GM12878 (cell line): ENCODE measurements around the gene CPNE9. TPM values are rescaled to one million over a fixed set of nuclear protein-coding genes. Genes with fewer than 3 reads are reported as not detected.

Experiments used
- ATAC-seq: fragments of 200-7000 bp; cut with Tn5 transposase; 3 replicates; pipeline ENCODE4 v1.9.1; 2020; ENCODE audit warnings: mild to moderate bottlenecking, moderate library complexity
- BruUV-seq: library from RNA; stranded (reverse); fragments of 400-500 nt; replicated peaks from 2 replicates; lab custom pipeline; 2021; lab: Mats Ljungman, UMichigan
- CTCF ChIA-PET: fragments of 300-600 bp; sonication (Branson Sonifier 250); formaldehyde crosslinking; extraction: SDS; loops from one replicate; lab custom pipeline; 2021; ENCODE audit warnings: inconsistent platforms; lab: Yijun Ruan, JAX
- POLR2A ChIA-PET: fragments of 350-600 bp; formaldehyde crosslinking; extraction: SDS; loops from one replicate; lab custom pipeline; 2021; ENCODE audit warnings: inconsistent platforms; lab: Charles Lee
- RAD21 ChIA-PET: fragments of 300-600 bp; sonication (Branson Sonifier 250); formaldehyde crosslinking; loops from one replicate; lab custom pipeline; 2023; ENCODE audit warnings: antibody characterized with exemption; ENCODE audit not compliant: unreplicated experiment; lab: Charles Lee
- SMC1A ChIA-PET: fragments of 300-600 bp; sonication (Branson Sonifier 250); formaldehyde crosslinking; loops from one replicate; lab custom pipeline; 2023; ENCODE audit not compliant: unreplicated experiment, uncharacterized antibody; lab: Charles Lee
- DNase-seq: peaks from one replicate; pipeline ENCODE4 v3.0.0-alpha.2; 2011; ENCODE audit warnings: low read depth, low spot score
- FAIRE-seq: peaks from 3 replicates; lab custom pipeline; 2011; peaks lifted over from hg19 to GRCh38; lab: Jason Lieb, UNC
- H2AFZ ChIP-seq: 2 replicates; pipeline ENCODE4 v1.6.0; 2011; ENCODE audit warnings: low read depth, low read length, control low read depth; ENCODE audit not compliant: control insufficient read depth
- H3K27ac ChIP-seq: 2 replicates; pipeline ENCODE4 v1.5.1; 2011; ENCODE audit warnings: control low read depth; ENCODE audit not compliant: control insufficient read depth, insufficient read depth
- H3K27me3 ChIP-seq, 2 experiments: replicated peaks in 1 of 2; 2 replicates each; pipeline versions ENCODE4 v1.6.0 to v1.6.1; 2011; ENCODE audit warnings: low read length in 1 of 2; ENCODE audit not compliant: control insufficient read depth in 2 of 2, insufficient read depth in 2 of 2
- H3K36me3 ChIP-seq, 2 experiments: 2 replicates each; pipeline ENCODE4 v1.5.1; 2011; ENCODE audit warnings: low read length in 1 of 2; ENCODE audit not compliant: control insufficient read depth in 2 of 2, insufficient read depth in 2 of 2
- H3K4me1 ChIP-seq: 2 replicates; pipeline ENCODE4 v1.6.1; 2011; ENCODE audit warnings: mild to moderate bottlenecking, low read length, moderate library complexity, mixed read lengths; ENCODE audit not compliant: control insufficient read depth, insufficient read depth
- H3K4me2 ChIP-seq: 2 replicates; pipeline ENCODE4 v1.6.0; 2011; ENCODE audit warnings: control low read depth; ENCODE audit not compliant: control insufficient read depth, insufficient read depth
- H3K4me3 ChIP-seq: fragments of 200-600 bp; sonication (generic); 2 replicates; pipeline ENCODE4 v1.5.1; 2016
- H3K79me2 ChIP-seq: 2 replicates; pipeline ENCODE4 v1.6.0; 2011; ENCODE audit warnings: low read length; ENCODE audit not compliant: control insufficient read depth, insufficient read depth
- H3K9ac ChIP-seq: 2 replicates; pipeline ENCODE4 v1.8.0; 2011; ENCODE audit warnings: low read length, control low read depth, mixed read lengths; ENCODE audit not compliant: control insufficient read depth, insufficient read depth
- H3K9me3 ChIP-seq: replicated peaks from 3 replicates; pipeline ENCODE4 v1.5.1; 2011; ENCODE audit warnings: mild to moderate bottlenecking, low read length; ENCODE audit not compliant: control insufficient read depth, insufficient read depth
- H4K20me1 ChIP-seq: 2 replicates; pipeline ENCODE4 v1.6.0; 2011; ENCODE audit not compliant: control insufficient read depth, insufficient read depth
- ATF7 ChIP-seq: fragments of 450-650 bp; IDR thresholded peaks from 2 replicates; pipeline ENCODE4 v1.6.1; 2016; ENCODE audit warnings: low read depth, mild to moderate bottlenecking
- BHLHE40 ChIP-seq, 2 experiments: fragments of 450-650 bp in 1 of 2; IDR thresholded peaks; 2 replicates each; pipeline ENCODE4 v1.6.1; 2011 to 2017; ENCODE audit warnings: low read depth in 2 of 2, borderline replicate concordance in 1 of 2, improper control_type of control experiment in 1 of 2, low read length in 1 of 2, mild to moderate bottlenecking in 1 of 2
- CREB1 ChIP-seq: IDR thresholded peaks from 2 replicates; pipeline ENCODE4 v1.6.1; 2012; ENCODE audit warnings: low read depth, mild to moderate bottlenecking, inconsistent platforms
- HDGF ChIP-seq: fragments of 450-650 bp; IDR thresholded peaks from 2 replicates; pipeline ENCODE4 v1.6.1; 2016; ENCODE audit warnings: antibody characterized with exemption
- IRF3 ChIP-seq: fragments of 450-650 bp; IDR thresholded peaks from 2 replicates; pipeline ENCODE4 v1.6.1; 2014; ENCODE audit warnings: mild to moderate bottlenecking
- JUNB ChIP-seq: IDR thresholded peaks from 2 replicates; pipeline ENCODE4 v1.6.1; 2016; ENCODE audit warnings: antibody characterized with exemption, mild to moderate bottlenecking
- MEF2A ChIP-seq: IDR thresholded peaks from 2 replicates; pipeline ENCODE4 v1.6.1; 2011; ENCODE audit warnings: low read depth, mild to moderate bottlenecking, low read length, moderate library complexity; ENCODE audit not compliant: insufficient read depth
- PAX5 ChIP-seq: IDR thresholded peaks from 2 replicates; pipeline ENCODE4 v1.6.1; 2011; ENCODE audit warnings: low read depth, low read length, borderline replicate concordance
- SPI1 ChIP-seq: IDR thresholded peaks from 2 replicates; pipeline ENCODE4 v1.6.1; 2011; ENCODE audit warnings: low read depth, mild to moderate bottlenecking, low read length, moderate library complexity, borderline replicate concordance; ENCODE audit not compliant: insufficient read depth
- ZBED1 ChIP-seq: IDR thresholded peaks from 2 replicates; pipeline ENCODE4 v1.6.1; 2016; ENCODE audit warnings: borderline replicate concordance
- WGBS: methylation state at CpG from one replicate; pipeline ENCODE4 v1.1.6; 2016; ENCODE audit warnings: low lambda C conversion rate; ENCODE audit not compliant: insufficient replicate concordance, insufficient coverage; ENCODE audit errors: missing lambda C conversion rate; 5-methylcytosine and 5-hydroxymethylcytosine counted together
- in situ Hi-C: fragments of 300-500 bp; cut with MboI; formaldehyde crosslinking; loops from 9 replicates; pipeline ENCODE4 v1.14.3; 2018; ENCODE audit warnings: mixed read lengths
- intact Hi-C: fragments of 100-400 bp; cut with micrococcal nuclease; formaldehyde crosslinking; loops from one replicate; pipeline ENCODE4 v1.14.2; 2022; ENCODE audit not compliant: unreplicated experiment
- polyA plus RNA-seq, 11 experiments: library from polyadenylated mRNA; depleted of rRNA in 4 of 11; unstranded in 6 of 11; stranded (reverse) in 5 of 11; fragments of >200 nt; fragmentation: Nextera tagmentation in 4 of 11; fragmentation: Illumina TruSeq in 1 of 11; extraction: Ambion mirVana in 4 of 11; extraction: Trizol in 1 of 11; gene quantifications; 1 replicate in 1 of 11; 2 replicates in 10 of 11; pipeline versions ENCODE4 v1.2.1 to v1.2.3, GENCODE V29; 2011 to 2016; ENCODE audit warnings: inconsistent platforms in 2 of 11, missing spikeins in 2 of 11, low read depth in 1 of 11
- total RNA-seq, 4 experiments: library from RNA; depleted of rRNA in 3 of 4; stranded (reverse); fragments of >200 nt in 3 of 4; fragmentation: Illumina TruSeq in 1 of 4; extraction: Trizol in 1 of 4; gene quantifications; 2 replicates each; pipeline versions ENCODE4 v1.2.1 to v1.2.3, GENCODE V29; 2013 to 2021

The CPNE9 gene
- total and polyA plus RNA-seq, 10 of the 15 experiments (the other 5 are each of a cell fraction or from before 2014, with no cell fraction given): 0.02 to 0.12 (median 0.05) TPM; not detected in 7

- no peak for TF ChIP-seq MEF2A
- TF ChIP-seq IRF3: no peak
- no peak for TF ChIP-seq ATF7
- TF ChIP-seq JUNB: no peak
- TF ChIP-seq PAX5: no peak
- TF ChIP-seq, all 136 proteins: peak for 0
These were observed 1.9 kb upstream of the CPNE9 start (continued) for GRCh38 chr3:9701711-9702110.

GRCh38 chr3:9703240-9703639 lies 393 bp upstream of the CPNE9 start:
- H3K27ac ChIP-seq: no peak overlapping the region
- no peak overlapping the region for H3K4me3 ChIP-seq
- BruUV-seq: no TSS peak
- no peaks in the 10 kb centered on the region for H3K9me3 ChIP-seq
- no peak overlapping the region for H3K4me2 ChIP-seq
- CTCF ChIA-PET: interaction anchor here (0.7 to 1.4 kb wide), 2 partner anchors 48 to 200 kb away, joined by 3 to 9 read pairs; no protein-coding TSS in a partner anchor
- RAD21 ChIA-PET: no interaction called here
- WGBS: 86% methylated on average over 4 of the region's 4 CpGs
- SMC1A ChIA-PET: interaction anchor here (1.2 kb wide), 1 partner anchor 12 kb away, joined by 8 read pairs; no protein-coding TSS in a partner anchor
- no peak for DNase-seq
- POLR2A ChIA-PET: no interaction called here
- in situ Hi-C loops: no loop called here
- no peaks in the 10 kb centered on the region; a peak in 2 of 4 replicates for H3K36me3 ChIP-seq
- no peak overlapping the region for H2AFZ ChIP-seq
- no peaks in the 10 kb centered on the region for H3K79me2 ChIP-seq
- intact Hi-C loops: no loop called here
- no peak for FAIRE-seq
- no peak for ATAC-seq
- peaks cover 0 to 3% of the 10 kb centered on the region in 2 experiments; a peak in 1 of 4 replicates for H3K27me3 ChIP-seq
- H3K4me1 ChIP-seq: no peaks in the 10 kb centered on the region
- TF ChIP-seq HDGF (no peak), BHLHE40 (IDR thresholded peaks at IDR 0.05; ENCODE audit: borderline replicate concordance in 1 of 2, low read depth in 2 of 2, low read length in 1 of 2) (no peak), CREB1 (no peak), ZBED1 (no peak), SPI1 (no peak)
- H4K20me1 ChIP-seq: no peaks in the 10 kb centered on the region
- H3K9ac ChIP-seq: no peak overlapping the region
